CD4-positive, alpha-beta T cell (primary cell): ENCODE results near the gene TMEM198. TPM values are rescaled to one million over a fixed set of nuclear protein-coding genes. Genes with fewer than 3 reads are reported as not detected.

Experiments used
- ATAC-seq: fragments of 200-7000 bp; cut with Tn5 transposase; one replicate; pipeline ENCODE4 v1.10.0; 2022; ENCODE audit warnings: mild to moderate bottlenecking; ENCODE audit not compliant: poor library complexity
- CTCF ChIA-PET: fragments of 350-600 bp; sonication (Branson Sonifier 250); formaldehyde crosslinking; loops from one replicate; lab custom pipeline; 2021; ENCODE audit warnings: antibody characterized with exemption, inconsistent platforms; lab: Charles Lee
- POLR2A ChIA-PET: fragments of 350-600 bp; sonication (Branson Sonifier 250); formaldehyde crosslinking; loops from one replicate; lab custom pipeline; 2021; ENCODE audit warnings: antibody characterized with exemption, inconsistent platforms; lab: Charles Lee
- DNase-seq, 14 experiments: peaks; one replicate each; pipeline ENCODE4 v3.0.0-alpha.2; 2013 to 2020; ENCODE audit warnings: mixed read lengths in 2 of 14
- H3K27ac ChIP-seq, 2 donors: one replicate each; pipeline versions ENCODE4 v1.5.1 to v1.7.0; 2013; ENCODE audit warnings: low read length in 2 of 2, low read depth in 1 of 2, mild to moderate bottlenecking in 1 of 2
- H3K27me3 ChIP-seq, 2 experiments: 1 replicate in 1 of 2; 2 replicates in 1 of 2; pipeline versions ENCODE4 v1.6.1 to v1.7.0; 2013; ENCODE audit warnings: low read length in 2 of 2, control low read depth in 1 of 2, mild to moderate bottlenecking in 1 of 2, moderate library complexity in 1 of 2; ENCODE audit not compliant: insufficient read depth in 2 of 2, control insufficient read depth in 1 of 2
- H3K36me3 ChIP-seq: one replicate; pipeline ENCODE4 v1.6.1; 2013; ENCODE audit warnings: low read length, control low read depth; ENCODE audit not compliant: insufficient read depth
- H3K4me1 ChIP-seq: one replicate; pipeline ENCODE4 v1.6.1; 2013; ENCODE audit warnings: low read length, control low read depth; ENCODE audit not compliant: insufficient read depth
- H3K4me3 ChIP-seq: one replicate; pipeline ENCODE4 v1.5.1; 2013; ENCODE audit warnings: mild to moderate bottlenecking, low read length, moderate library complexity
- H3K9me3 ChIP-seq, 2 experiments: 1 replicate in 1 of 2; 2 replicates in 1 of 2; pipeline versions ENCODE4 v1.6.1 to v1.7.0; 2013; ENCODE audit warnings: low read length in 2 of 2, mild to moderate bottlenecking in 2 of 2, control low read depth in 1 of 2, moderate library complexity in 1 of 2; ENCODE audit not compliant: control insufficient read depth in 1 of 2, insufficient read depth in 1 of 2
- H3K27ac Mint-ChIP-seq: one replicate; pipeline ENCODE4 v1.8.0; 2020; ENCODE audit warnings: mixed read lengths
- H3K27me3 Mint-ChIP-seq: one replicate; pipeline ENCODE4 v1.8.0; 2021; ENCODE audit warnings: mixed read lengths
- H3K36me3 Mint-ChIP-seq: one replicate; pipeline ENCODE4 v1.8.0; 2021; ENCODE audit warnings: low read depth, mixed read lengths
- H3K4me1 Mint-ChIP-seq: one replicate; pipeline ENCODE4 v1.8.0; 2021; ENCODE audit warnings: low read depth, mixed read lengths
- H3K4me3 Mint-ChIP-seq: one replicate; pipeline ENCODE4 v1.8.0; 2020; ENCODE audit warnings: mild to moderate bottlenecking, mixed read lengths
- H3K9me3 Mint-ChIP-seq: one replicate; pipeline ENCODE4 v1.8.0; 2020; ENCODE audit warnings: mixed read lengths
- intact Hi-C, 2 experiments: fragments of 100-400 bp; cut with DNase I in 1 of 2; cut with micrococcal nuclease in 1 of 2; formaldehyde crosslinking; loops; one replicate each; pipeline versions ENCODE4 v1.15.1 to v1.9.0; 2023 to 2025; cut with DNase I, micrococcal nuclease
- total RNA-seq, 174 experiments: library from RNA in 2 of 174; stranded (reverse) in 2 of 174; gene quantifications; one replicate each; pipeline ENCODE4 v1.2.3 and lab custom pipeline; 2021 to 2026
- TF ChIP-seq, protein P1 (sequence below): fragments of 200-600 bp; IDR thresholded peaks from one replicate; pipeline ENCODE4 v1.8.0; 2022; ENCODE audit warnings: antibody characterized with exemption, mild to moderate bottlenecking

Gene TMEM198
- total RNA-seq, 2 experiments from 2014 or later: 0.47 to 0.91 TPM

DNA sequence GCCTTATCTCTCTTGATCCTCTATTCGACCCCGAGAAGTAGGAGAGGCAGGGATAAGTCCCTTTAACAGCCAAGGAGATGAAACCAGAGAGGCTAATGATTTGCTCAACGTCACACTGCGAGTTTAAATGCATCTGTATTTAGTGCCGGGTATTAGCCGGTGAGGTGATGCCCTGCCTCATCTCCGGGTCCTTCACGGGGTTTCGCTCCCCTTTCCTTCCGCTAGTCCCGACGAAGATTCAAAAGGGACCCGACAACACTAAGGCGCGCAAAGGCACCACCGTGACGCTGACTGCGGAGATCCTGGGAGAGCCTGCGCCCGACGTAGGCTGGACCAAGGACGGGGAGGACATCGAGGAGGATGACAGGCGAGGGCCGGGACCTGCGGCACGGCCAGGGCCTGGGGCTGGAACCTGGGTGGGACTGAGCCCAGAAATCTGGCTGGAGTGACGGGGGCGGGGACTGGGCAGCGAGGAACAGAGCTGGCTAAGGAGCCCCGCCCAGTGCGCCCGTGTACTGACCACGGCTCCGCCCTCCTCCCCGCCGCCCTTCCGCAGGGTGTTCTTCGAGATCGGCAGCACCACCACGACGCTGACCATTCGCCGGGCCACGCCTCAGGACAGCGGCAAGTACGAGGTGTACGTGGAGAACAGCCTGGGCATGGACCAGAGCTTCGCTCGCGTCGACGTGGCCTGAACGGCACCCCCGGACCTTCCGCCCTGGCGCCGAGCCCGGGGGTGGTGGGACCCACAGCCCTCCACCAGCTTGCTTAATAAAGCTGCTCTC, 46.1 kb upstream of the TMEM198 start:
- Mint-ChIP-seq H3K36me3 (peaks cover 17% of the 10 kb centered on the region), H3K27me3 (peaks cover 57% of the 10 kb centered on the region)
- ATAC-seq: no peak

DNA sequence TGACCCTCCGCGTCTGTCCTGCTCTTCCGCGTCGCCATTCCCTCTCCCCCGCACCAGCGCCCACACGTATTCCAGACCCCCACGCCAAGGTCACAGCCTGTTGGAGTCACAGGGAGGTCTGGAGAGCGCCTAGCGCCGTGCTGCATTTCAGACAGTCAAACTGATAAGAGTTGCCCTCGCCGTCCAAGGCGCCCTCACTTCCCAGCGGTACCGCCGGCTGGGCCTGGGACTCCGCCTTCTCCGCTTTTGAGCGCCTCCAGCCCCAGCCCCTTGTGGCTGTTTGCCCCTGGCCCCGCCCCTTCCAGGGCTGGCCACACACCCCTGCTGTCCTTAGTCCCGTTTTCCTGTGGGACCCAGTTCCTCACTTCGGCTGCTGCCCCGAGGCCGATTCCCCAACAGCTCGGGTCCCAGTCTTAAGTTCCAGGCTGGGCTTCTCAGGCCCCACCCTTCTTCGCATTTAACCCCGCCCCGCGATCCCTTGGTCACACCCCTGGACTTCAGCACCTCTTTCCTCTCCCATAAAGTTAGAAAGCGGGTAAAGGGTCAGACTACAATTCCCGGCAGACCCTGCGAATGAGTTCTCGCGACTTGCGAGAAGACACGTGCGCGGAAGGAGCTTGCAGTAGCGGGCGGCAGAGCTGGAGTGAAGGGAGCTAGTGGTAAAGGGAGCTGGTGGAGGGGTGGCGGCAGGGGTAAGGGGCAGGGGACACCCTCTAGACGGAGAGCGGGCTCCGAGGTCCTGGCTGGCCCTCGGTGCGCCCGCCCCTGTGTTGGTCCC, 45.4 kb upstream of the TMEM198 start, which contains the start of gene GMPPA:
Gene GMPPA (plus strand): TSS at position 612 of the 778 bp plus-strand sequence. CDS start 1,085 bp downstream, outside the sequence.
- peaks cover 44% of the 10 kb centered on the region for H3K4me1 ChIP-seq
- ATAC-seq (peak; percentile 94), DNase-seq (peak; percentile 82 to 97 (median 88))
- CTCF ChIA-PET: interaction anchor here (0.7 to 2.2 kb wide), 4 partner anchors 12 to 99 kb away, joined by 4 to 15 read pairs (median 8); no protein-coding TSS in a partner anchor
- peaks cover 40 to 43% of the 10 kb centered on the region in 2 experiments for H3K27me3 ChIP-seq
- peak within 1 kb of the TSS in 1 of 2 donors; percentile 45 for H3K27ac ChIP-seq
- H3K9me3 Mint-ChIP-seq: no peaks in the 10 kb centered on the region
- peaks cover 37% of the 10 kb centered on the region for H3K4me1 Mint-ChIP-seq
- peak within 1 kb of the TSS; percentile 63 for H3K27ac Mint-ChIP-seq
- H3K9me3 ChIP-seq: peaks cover 0 to 6% of the 10 kb centered on the region in 2 experiments
- H3K27me3 Mint-ChIP-seq: peaks cover 49% of the 10 kb centered on the region
- peak within 1 kb of the TSS; percentile 91 for H3K4me3 ChIP-seq
- peaks cover 19% of the 10 kb centered on the region for H3K36me3 Mint-ChIP-seq
- TF ChIP-seq, protein P1, sequence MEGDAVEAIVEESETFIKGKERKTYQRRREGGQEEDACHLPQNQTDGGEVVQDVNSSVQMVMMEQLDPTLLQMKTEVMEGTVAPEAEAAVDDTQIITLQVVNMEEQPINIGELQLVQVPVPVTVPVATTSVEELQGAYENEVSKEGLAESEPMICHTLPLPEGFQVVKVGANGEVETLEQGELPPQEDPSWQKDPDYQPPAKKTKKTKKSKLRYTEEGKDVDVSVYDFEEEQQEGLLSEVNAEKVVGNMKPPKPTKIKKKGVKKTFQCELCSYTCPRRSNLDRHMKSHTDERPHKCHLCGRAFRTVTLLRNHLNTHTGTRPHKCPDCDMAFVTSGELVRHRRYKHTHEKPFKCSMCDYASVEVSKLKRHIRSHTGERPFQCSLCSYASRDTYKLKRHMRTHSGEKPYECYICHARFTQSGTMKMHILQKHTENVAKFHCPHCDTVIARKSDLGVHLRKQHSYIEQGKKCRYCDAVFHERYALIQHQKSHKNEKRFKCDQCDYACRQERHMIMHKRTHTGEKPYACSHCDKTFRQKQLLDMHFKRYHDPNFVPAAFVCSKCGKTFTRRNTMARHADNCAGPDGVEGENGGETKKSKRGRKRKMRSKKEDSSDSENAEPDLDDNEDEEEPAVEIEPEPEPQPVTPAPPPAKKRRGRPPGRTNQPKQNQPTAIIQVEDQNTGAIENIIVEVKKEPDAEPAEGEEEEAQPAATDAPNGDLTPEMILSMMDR: no peak
- H3K4me3 Mint-ChIP-seq: peak within 1 kb of the TSS; percentile 93
- peaks cover 9% of the 10 kb centered on the region for H3K36me3 ChIP-seq
- intact Hi-C loops: no loop called here
- POLR2A ChIA-PET: interaction anchor here (0.6 to 2.2 kb wide), 11 partner anchors 12 to 249 kb away, joined by 3 to 15 read pairs (median 4); partner anchors contain the start of genes CHPF, DNPEP, SPEG and TMEM198

More for the DNA sequence above, 46.1 kb upstream of the TMEM198 start:
- H3K9me3 ChIP-seq: peaks cover 0 to 6% of the 10 kb centered on the region in 2 experiments
- peaks cover 6% of the 10 kb centered on the region for H3K36me3 ChIP-seq
- Mint-ChIP-seq H3K9me3 (no peaks in the 10 kb centered on the region), H3K4me1 (peaks cover 37% of the 10 kb centered on the region), H3K4me3 (peak overlapping the region; percentile 93), H3K27ac (no peak overlapping the region)
- DNase-seq: peak in 4 of 14 experiments; percentile 19 to 65 (median 48)
- ChIA-PET CTCF (interaction anchor here (1.1 to 3.2 kb wide), 7 partner anchors 12 to 203 kb away, joined by 3 to 29 read pairs (median 8); partner anchors contain the start of gene DNPEP), POLR2A (interaction anchor here (0.6 to 2.2 kb wide), 9 partner anchors 12 to 248 kb away, joined by 3 to 15 read pairs (median 4); partner anchors contain the start of genes CHPF, DNPEP, SPEG and TMEM198)
- H3K4me3 ChIP-seq: peak overlapping the region; percentile 91
- intact Hi-C loops: no loop called here
- no peak overlapping the region for H3K27ac ChIP-seq
- TF ChIP-seq, protein P1: no peak
- H3K27me3 ChIP-seq: peaks cover 47 to 50% of the 10 kb centered on the region in 2 experiments
- H3K4me1 ChIP-seq: peaks cover 44% of the 10 kb centered on the region

DNA sequence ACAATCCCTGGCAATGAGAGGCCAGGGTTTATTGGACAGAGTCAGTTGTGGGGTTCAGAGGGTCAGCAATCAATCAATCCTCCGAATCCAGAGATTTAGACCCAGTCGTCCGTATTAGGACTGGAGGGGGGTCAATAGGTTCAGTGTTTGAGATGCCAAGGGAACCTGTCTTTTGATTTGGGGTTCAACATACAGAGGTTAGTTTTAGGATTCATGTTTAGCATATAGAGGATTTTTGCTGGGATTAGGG, 44.8 kb upstream of the TMEM198 start:
- TF ChIP-seq, protein P1: no peak
- ATAC-seq: no peak
- Mint-ChIP-seq H3K36me3 (peaks cover 24% of the 10 kb centered on the region), H3K4me3 (peak overlapping the region; percentile 93), H3K27ac (peak overlapping the region; percentile 63), H3K4me1 (peaks cover 37% of the 10 kb centered on the region), H3K9me3 (no peaks in the 10 kb centered on the region), H3K27me3 (peaks cover 44% of the 10 kb centered on the region)
- DNase-seq: no peak
- peaks cover 0 to 6% of the 10 kb centered on the region in 2 experiments for H3K9me3 ChIP-seq
- peaks cover 36 to 37% of the 10 kb centered on the region in 2 experiments for H3K27me3 ChIP-seq
- H3K27ac ChIP-seq: peak overlapping the region in 1 of 2 donors; percentile 45
- intact Hi-C loops: no loop called here
- ChIA-PET CTCF (interaction anchor here (0.7 to 2.2 kb wide), 4 partner anchors 11 to 98 kb away, joined by 4 to 15 read pairs (median 8); no protein-coding TSS in a partner anchor), POLR2A (interaction anchor here (0.7 to 2.2 kb wide), 8 partner anchors 13 to 249 kb away, joined by 3 to 15 read pairs (median 4); partner anchors contain the start of genes CHPF, DNPEP and TMEM198)
- peak overlapping the region; percentile 91 for H3K4me3 ChIP-seq
- H3K4me1 ChIP-seq: peaks cover 44% of the 10 kb centered on the region
- peaks cover 10% of the 10 kb centered on the region for H3K36me3 ChIP-seq
